RWPE1 (cell line): ENCODE results near the gene MDN1.
"Not testable (repeated sequence)": the region's sequence is repeated elsewhere in the genome, so short reads cannot be mapped to it uniquely, and the experiment has no call there.

Source experiments
- CTCF ChIA-PET: fragments of 350-600 bp; sonication (Branson Sonifier 250); formaldehyde crosslinking; extraction: SDS; loops from one replicate; lab custom pipeline; 2021; lab: Yijun Ruan, JAX
- POLR2A ChIA-PET: fragments of 400-600 bp; formaldehyde crosslinking; extraction: SDS; loops from one replicate; lab custom pipeline; 2020; ENCODE audit warnings: antibody characterized with exemption; ENCODE audit not compliant: low non-redundant PET; lab: Yijun Ruan, JAX
- DNase-seq: peaks from one replicate; pipeline ENCODE4 v3.0.0; 2012; ENCODE audit warnings: low spot score
- H3K27ac ChIP-seq: fragments of 450-650 bp; 2 replicates; pipeline ENCODE4 v1.5.1; 2017
- TF ChIP-seq, protein P1 (sequence below): fragments of 450-650 bp; conservative IDR thresholded peaks from 2 replicates; pipeline ENCODE4 v1.5.1; 2017; ENCODE audit warnings: low read depth, mild to moderate bottlenecking

The MDN1 gene

DNA sequence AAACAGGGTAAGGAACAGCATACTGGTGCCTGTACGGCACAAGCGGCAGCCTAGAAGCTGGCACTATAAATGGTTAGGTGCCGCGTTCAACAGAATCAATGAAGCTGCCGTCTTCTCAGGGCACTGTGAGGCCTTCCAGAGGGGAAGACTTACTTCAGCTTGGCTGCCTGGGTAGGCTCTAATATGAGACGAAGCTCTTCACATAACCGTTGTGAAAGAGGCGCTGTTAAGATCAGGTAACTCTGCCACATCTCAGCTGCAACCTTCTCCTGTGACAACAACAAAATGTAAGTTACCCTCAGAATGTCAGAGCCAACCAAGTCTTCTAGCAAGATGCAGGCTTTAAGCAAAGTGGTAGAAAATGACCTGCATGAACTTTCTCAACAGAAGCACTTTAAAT is 169.0 kb downstream of the MDN1 start:
- DNase-seq = no peak
- no peak overlapping the region for H3K27ac ChIP-seq
- TF ChIP-seq, protein P1, sequence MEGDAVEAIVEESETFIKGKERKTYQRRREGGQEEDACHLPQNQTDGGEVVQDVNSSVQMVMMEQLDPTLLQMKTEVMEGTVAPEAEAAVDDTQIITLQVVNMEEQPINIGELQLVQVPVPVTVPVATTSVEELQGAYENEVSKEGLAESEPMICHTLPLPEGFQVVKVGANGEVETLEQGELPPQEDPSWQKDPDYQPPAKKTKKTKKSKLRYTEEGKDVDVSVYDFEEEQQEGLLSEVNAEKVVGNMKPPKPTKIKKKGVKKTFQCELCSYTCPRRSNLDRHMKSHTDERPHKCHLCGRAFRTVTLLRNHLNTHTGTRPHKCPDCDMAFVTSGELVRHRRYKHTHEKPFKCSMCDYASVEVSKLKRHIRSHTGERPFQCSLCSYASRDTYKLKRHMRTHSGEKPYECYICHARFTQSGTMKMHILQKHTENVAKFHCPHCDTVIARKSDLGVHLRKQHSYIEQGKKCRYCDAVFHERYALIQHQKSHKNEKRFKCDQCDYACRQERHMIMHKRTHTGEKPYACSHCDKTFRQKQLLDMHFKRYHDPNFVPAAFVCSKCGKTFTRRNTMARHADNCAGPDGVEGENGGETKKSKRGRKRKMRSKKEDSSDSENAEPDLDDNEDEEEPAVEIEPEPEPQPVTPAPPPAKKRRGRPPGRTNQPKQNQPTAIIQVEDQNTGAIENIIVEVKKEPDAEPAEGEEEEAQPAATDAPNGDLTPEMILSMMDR = no peak
- POLR2A ChIA-PET = no interaction called here
- CTCF ChIA-PET = interaction anchor here (0.7 kb wide), 1 partner anchor 325 kb away, joined by 4 read pairs; no protein-coding TSS in a partner anchor

- no peak for DNase-seq
- TF ChIP-seq, protein P1 = no peak
- no peak overlapping the region for H3K27ac ChIP-seq
- CTCF ChIA-PET = no interaction called here
- POLR2A ChIA-PET = no interaction called here
Measured at GRCh38 chr6:89649682-89650081, 169.9 kb downstream of the MDN1 start.

DNA sequence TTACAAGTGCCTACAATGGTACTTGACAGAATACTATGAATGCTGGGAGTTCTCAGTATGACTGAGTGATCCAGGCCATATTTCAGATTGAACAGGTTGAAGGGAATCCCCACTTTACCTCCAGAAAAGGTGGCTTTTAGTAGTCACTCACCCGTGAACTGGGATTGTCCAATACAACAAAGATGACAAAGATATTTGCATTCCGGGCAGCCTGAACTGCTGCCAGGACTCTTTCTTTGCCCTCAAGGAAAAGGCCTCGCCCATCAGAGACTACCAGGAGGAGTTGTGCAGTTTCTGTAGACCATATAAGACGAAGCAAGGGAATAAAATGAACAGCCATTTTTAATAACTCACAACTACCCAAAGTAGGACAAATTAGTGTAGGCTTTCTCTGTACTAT is 174.7 kb downstream of the MDN1 start:
- ChIA-PET CTCF (interaction anchor here (0.6 to 0.7 kb wide), 2 partner anchors 10 to 24 kb away, joined by 3 read pairs; no protein-coding TSS in a partner anchor), POLR2A (no interaction called here)
- no peak overlapping the region for H3K27ac ChIP-seq
- TF ChIP-seq, protein P1 = no peak
- DNase-seq = no peak

- no peak overlapping the region for H3K27ac ChIP-seq
- ChIA-PET POLR2A (no interaction called here), CTCF (interaction anchor here (0.6 kb wide), 1 partner anchor 11 kb away, joined by 4 read pairs; no protein-coding TSS in a partner anchor)
- TF ChIP-seq, protein P1 = no peak
- no peak for DNase-seq
Measured at GRCh38 chr6:89643406-89643805, 176.2 kb downstream of the MDN1 start.

GRCh38 chr6:89642956-89643355 is 176.6 kb downstream of the MDN1 start:
- ChIA-PET POLR2A (no interaction called here), CTCF (interaction anchor here (0.6 kb wide), 1 partner anchor 12 kb away, joined by 4 read pairs; no protein-coding TSS in a partner anchor)
- DNase-seq = no peak
- no peak overlapping the region for H3K27ac ChIP-seq
- TF ChIP-seq, protein P1 = no peak

GRCh38 chr6:89641581-89641980 is 178.0 kb downstream of the MDN1 start:
- CTCF ChIA-PET, DNase-seq, POLR2A ChIA-PET, H3K27ac ChIP-seq: not testable (repeated sequence)

DNA sequence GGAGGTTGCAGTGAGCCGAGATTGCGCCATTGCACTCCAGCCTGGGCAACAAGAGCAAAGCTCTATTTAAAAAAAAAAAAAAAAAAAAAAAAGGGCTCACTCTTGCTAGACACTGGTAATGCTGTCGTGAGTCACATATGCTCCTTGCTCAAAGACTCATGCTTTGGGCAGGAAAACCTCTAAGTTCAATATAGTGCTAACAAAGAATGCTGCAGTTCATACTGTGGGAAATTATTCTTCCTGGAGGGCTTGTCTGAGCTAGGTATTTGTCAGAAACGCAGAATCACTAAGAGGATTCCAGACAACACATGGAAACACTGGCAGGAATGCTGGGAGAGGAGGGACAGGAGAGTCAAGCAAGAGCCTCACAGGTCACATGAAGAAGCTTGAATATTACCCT is 178.8 kb downstream of the MDN1 start:
- CTCF ChIA-PET = interaction anchor here (0.7 to 0.9 kb wide), 2 partner anchors 269 to 424 kb away, joined by 3 read pairs; no protein-coding TSS in a partner anchor
- POLR2A ChIA-PET = interaction anchor here (0.6 kb wide), 1 partner anchor 179 kb away, joined by 5 read pairs; the partner anchor contains the start of gene MDN1
- DNase-seq = peak; percentile 17
- TF ChIP-seq, protein P1 = no peak
- H3K27ac ChIP-seq = no peak overlapping the region
